HEK293 (cell line): ENCODE results near the gene ZXDC.

Source experiments
- CTCF ChIA-PET: fragments of 350-600 bp; formaldehyde crosslinking; extraction: SDS; loops from one replicate; lab custom pipeline; 2021; ENCODE audit warnings: antibody characterized with exemption; lab: Yijun Ruan, JAX
- POLR2A ChIA-PET: fragments of 300-600 bp; formaldehyde crosslinking; extraction: SDS; loops from one replicate; lab custom pipeline; 2020; ENCODE audit warnings: antibody characterized with exemption, inconsistent platforms; lab: Yijun Ruan, JAX
- H3K27ac ChIP-seq: fragments of 200-500 bp; sonication (Bioruptor generic); 2 replicates; pipeline ENCODE4 v1.5.1; 2014; ENCODE audit warnings: low read depth, low read length, control low read depth, inconsistent platforms; ENCODE audit errors: extremely low read depth
- H3K36me3 ChIP-seq, 2 experiments: fragments of 200-500 bp in 1 of 2; sonication (Bioruptor generic) in 1 of 2; 1 replicate in 1 of 2; 2 replicates in 1 of 2; pipeline ENCODE4 v1.5.1; 2014 to 2017; ENCODE audit warnings: inconsistent platforms in 2 of 2, low read length in 2 of 2; ENCODE audit not compliant: control insufficient read depth in 2 of 2, insufficient read depth in 1 of 2
- H3K4me1 ChIP-seq: fragments of 200-500 bp; sonication (Bioruptor generic); 2 replicates; pipeline ENCODE4 v1.5.1; 2014; ENCODE audit warnings: mild to moderate bottlenecking, low read length, inconsistent platforms; ENCODE audit not compliant: control insufficient read depth, insufficient read depth
- H3K4me3 ChIP-seq: 2 replicates; pipeline ENCODE4 v1.5.1; 2011; ENCODE audit warnings: low read depth, mild to moderate bottlenecking, control low read depth, low read length, moderate library complexity
- H3K9me3 ChIP-seq: fragments of 200-500 bp; sonication (Bioruptor generic); 2 replicates; pipeline ENCODE4 v1.5.1; 2014; ENCODE audit warnings: low read depth, low read length, inconsistent platforms; ENCODE audit not compliant: control insufficient read depth, insufficient read depth
- GLIS1 ChIP-seq: fragments of 450-650 bp; formaldehyde crosslinking; IDR thresholded peaks from 2 replicates; pipeline ENCODE4 v1.5.1; 2016; ENCODE audit warnings: missing biosample characterization, missing genetic modification characterization
- GLIS2 ChIP-seq: fragments of 450-650 bp; formaldehyde crosslinking; IDR thresholded peaks from 2 replicates; pipeline ENCODE4 v1.5.1; 2016; ENCODE audit warnings: missing biosample characterization, missing genetic modification characterization
- HOXA7 ChIP-seq: sonication (generic); formaldehyde crosslinking; IDR thresholded peaks from 2 replicates; pipeline ENCODE4 v1.8.1; 2022; ENCODE audit warnings: missing genetic modification reagents, borderline replicate concordance
- HOXC10 ChIP-seq: sonication (generic); formaldehyde crosslinking; IDR thresholded peaks from 2 replicates; pipeline ENCODE4 v1.8.1; 2023; ENCODE audit warnings: mild to moderate bottlenecking, missing genetic modification reagents
- IKZF3 ChIP-seq: fragments of 450-650 bp; IDR thresholded peaks from 2 replicates; pipeline ENCODE4 v1.5.0; 2018; ENCODE audit warnings: missing biosample characterization, mild to moderate bottlenecking, missing genetic modification characterization, moderate library complexity
- SCRT1 ChIP-seq: fragments of 450-650 bp; formaldehyde crosslinking; IDR thresholded peaks from 2 replicates; pipeline ENCODE4 v1.5.1; 2016; ENCODE audit warnings: missing biosample characterization, missing genetic modification characterization, borderline replicate concordance
- TCF7L2 ChIP-seq: IDR thresholded peaks from 2 replicates; pipeline ENCODE4 v1.6.1; 2011; ENCODE audit warnings: low read depth, mild to moderate bottlenecking, inconsistent platforms, low read length, moderate library complexity, borderline replicate concordance
- ZBTB48 ChIP-seq: fragments of 450-650 bp; formaldehyde crosslinking; IDR thresholded peaks from 2 replicates; pipeline ENCODE4 v1.5.1; 2016; ENCODE audit warnings: missing biosample characterization, missing genetic modification characterization
- ZFP37 ChIP-seq: fragments of 450-650 bp; formaldehyde crosslinking; IDR thresholded peaks from 2 replicates; pipeline ENCODE4 v1.5.1; 2016; ENCODE audit warnings: missing biosample characterization, missing genetic modification characterization
- ZIC2 ChIP-seq: fragments of 450-650 bp; formaldehyde crosslinking; IDR thresholded peaks from 2 replicates; pipeline ENCODE4 v1.5.1; 2016; ENCODE audit warnings: missing biosample characterization, missing genetic modification characterization
- ZNF16 ChIP-seq: fragments of 450-650 bp; formaldehyde crosslinking; IDR thresholded peaks from 2 replicates; pipeline ENCODE4 v1.5.1; 2016; ENCODE audit warnings: low read depth, missing biosample characterization, missing genetic modification characterization
- ZNF292 ChIP-seq: fragments of 450-650 bp; formaldehyde crosslinking; IDR thresholded peaks from 2 replicates; pipeline ENCODE4 v1.5.1; 2016; ENCODE audit warnings: low read depth, missing biosample characterization, missing genetic modification characterization, borderline replicate concordance
- ZNF404 ChIP-seq: fragments of 450-650 bp; formaldehyde crosslinking; IDR thresholded peaks from 2 replicates; pipeline ENCODE4 v1.5.1; 2017; ENCODE audit warnings: missing biosample characterization, missing genetic modification characterization
- ZNF48 ChIP-seq: fragments of 450-650 bp; formaldehyde crosslinking; IDR thresholded peaks from 2 replicates; pipeline ENCODE4 v1.5.1; 2016; ENCODE audit warnings: missing biosample characterization, missing genetic modification characterization
- ZNF544 ChIP-seq: fragments of 450-650 bp; formaldehyde crosslinking; IDR thresholded peaks from 2 replicates; pipeline ENCODE4 v1.5.0; 2017; ENCODE audit warnings: missing biosample characterization, missing genetic modification characterization
- ZNF747 ChIP-seq: fragments of 450-650 bp; formaldehyde crosslinking; IDR thresholded peaks from 2 replicates; pipeline ENCODE4 v1.5.1; 2016; ENCODE audit warnings: missing biosample characterization, missing genetic modification characterization
- TF ChIP-seq, protein P1 (sequence below): fragments of 450-650 bp; formaldehyde crosslinking; IDR thresholded peaks from 2 replicates; pipeline ENCODE4 v1.5.1; 2016; ENCODE audit warnings: missing biosample characterization, missing genetic modification characterization
- TF ChIP-seq, protein P2 (sequence below): fragments of 450-650 bp; formaldehyde crosslinking; conservative IDR thresholded peaks from 2 replicates; pipeline ENCODE4 v1.5.1; 2016; ENCODE audit warnings: low read depth, missing biosample characterization, missing genetic modification characterization
- TF ChIP-seq, protein P3 (sequence below): fragments of 450-650 bp; formaldehyde crosslinking; IDR thresholded peaks from 2 replicates; pipeline ENCODE4 v1.5.1; 2016; ENCODE audit warnings: missing biosample characterization, missing genetic modification characterization

ZXDC gene

DNA sequence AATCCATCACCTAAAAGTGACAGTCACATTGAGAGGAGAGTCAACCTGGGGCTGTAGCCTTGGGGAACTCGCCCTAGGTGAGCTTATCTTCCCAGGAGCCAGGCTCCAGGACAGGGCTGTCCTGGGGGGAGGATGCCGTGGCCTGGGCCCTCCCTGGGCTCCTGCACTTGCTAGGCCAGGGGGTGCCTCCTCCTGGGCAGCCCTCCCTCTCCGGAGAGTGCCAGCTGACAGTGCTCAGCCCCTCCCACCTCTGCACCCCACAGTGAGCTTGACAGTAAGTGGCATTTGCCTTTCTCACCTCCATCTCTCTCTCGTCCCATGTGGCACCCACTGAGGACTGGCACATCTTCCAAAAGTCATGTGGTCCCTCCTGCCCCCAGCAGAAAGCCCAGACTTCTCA, 22.8 kb upstream of the ZXDC start:
- CTCF ChIA-PET: no interaction called here

DNA sequence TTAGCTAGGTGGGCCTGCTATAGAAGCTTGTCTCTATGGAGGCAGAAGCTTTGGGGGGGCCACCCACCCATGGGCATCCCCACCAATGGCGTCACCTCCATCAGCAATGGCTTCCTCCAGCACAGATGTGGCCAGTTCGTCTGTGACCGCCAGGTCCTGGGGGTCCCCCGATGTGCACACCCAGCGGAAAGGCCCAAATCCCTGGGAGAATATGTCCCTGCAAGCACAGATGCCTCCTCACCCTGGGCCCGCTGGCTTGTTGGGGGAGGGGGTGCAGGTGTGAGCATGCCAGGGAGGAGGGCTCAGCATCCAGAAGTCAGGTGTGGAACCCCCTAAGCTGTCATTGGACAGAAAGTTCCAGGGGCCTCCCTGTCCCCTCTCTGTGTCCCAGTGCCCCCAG, 22.3 kb upstream of the ZXDC start:
- H3K36me3 ChIP-seq: no peaks in the 10 kb centered on the region
- ChIA-PET CTCF (no interaction called here), POLR2A (no interaction called here)
- H3K27ac ChIP-seq: no peak overlapping the region
- no peaks in the 10 kb centered on the region for H3K9me3 ChIP-seq
- H3K4me3 ChIP-seq: no peak overlapping the region
- no peaks in the 10 kb centered on the region for H3K4me1 ChIP-seq
- no peak for TF ChIP-seq ZNF48 (tag by site-specific recombination)
- no peak for TF ChIP-seq ZNF16
- TF ChIP-seq ZNF404 (tag by site-specific recombination): no peak
- TF ChIP-seq IKZF3 (tag by site-specific recombination): no peak
- no peak for TF ChIP-seq TCF7L2
- TF ChIP-seq SCRT1 (tag by site-specific recombination): no peak

More for the DNA sequence above, 22.8 kb upstream of the ZXDC start:
- Histone ChIP-seq H3K4me3 (no peak overlapping the region), H3K36me3 (no peaks in the 10 kb centered on the region), H3K4me1 (no peaks in the 10 kb centered on the region), H3K27ac (no peak overlapping the region), H3K9me3 (no peaks in the 10 kb centered on the region)
- POLR2A ChIA-PET: no interaction called here
- peak; percentile 16; the same call in 1 of the 2 replicates for TF ChIP-seq GLIS2 (tag by site-specific recombination)
- no peak for TF ChIP-seq HOXA7
- peak; percentile 86 for TF ChIP-seq GLIS1
- peak; percentile 33; the same call in 1 of the 2 replicates for TF ChIP-seq ZIC2
- TF ChIP-seq, all 188 proteins: peak for 3

DNA sequence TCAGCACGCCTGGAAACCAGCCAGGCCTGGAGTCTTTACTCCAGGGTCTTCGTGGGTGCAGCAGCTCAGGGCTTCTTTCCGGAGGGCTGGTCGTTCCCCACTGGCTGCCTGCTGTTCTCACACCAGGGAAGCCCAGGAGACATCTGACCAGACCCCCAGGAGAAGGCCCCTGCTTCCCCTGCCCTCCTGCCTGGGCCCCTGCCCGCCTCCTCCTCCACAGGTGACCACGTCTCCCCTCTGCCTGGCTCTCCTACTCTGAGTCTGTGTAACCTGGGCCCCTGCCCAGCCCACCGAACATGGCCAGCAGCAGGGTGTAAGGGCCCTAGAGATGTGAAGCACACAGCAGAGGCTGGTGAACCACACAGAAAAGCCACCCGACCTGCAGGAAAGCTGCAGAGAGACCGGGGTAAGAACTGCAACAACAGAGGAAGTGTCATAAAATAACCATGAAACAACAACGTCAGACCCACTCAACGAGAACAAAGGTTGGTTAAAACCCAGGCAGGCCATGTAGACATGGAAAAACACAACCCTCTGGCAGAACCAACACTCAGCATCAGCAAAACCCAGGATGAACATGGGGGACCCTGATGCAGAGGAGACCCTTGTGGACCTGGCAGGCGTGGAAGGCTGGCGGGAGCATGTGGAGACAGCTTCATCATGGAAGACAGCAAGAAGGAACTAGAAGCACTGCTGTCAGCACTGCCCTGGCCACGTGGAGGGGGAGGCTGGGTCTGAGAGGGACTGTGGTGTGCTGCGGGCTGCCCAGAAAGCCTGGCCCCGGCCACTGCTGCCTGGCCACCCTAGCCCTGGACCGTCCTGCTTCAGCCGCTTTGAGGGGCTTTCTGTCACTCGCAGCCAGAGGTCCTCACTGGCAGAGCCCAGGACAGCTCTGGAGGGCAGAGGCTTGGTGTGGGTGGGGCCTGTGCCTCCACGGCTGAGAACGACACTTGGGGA, 21.5 kb upstream of the ZXDC start:
- no peak overlapping the region for H3K4me3 ChIP-seq
- ChIA-PET POLR2A (no interaction called here), CTCF (interaction anchor here (1.1 kb wide), 1 partner anchor 26 kb away, joined by 3 read pairs; no protein-coding TSS in a partner anchor)
- H3K27ac ChIP-seq: no peak overlapping the region
- H3K4me1 ChIP-seq: no peaks in the 10 kb centered on the region
- no peaks in the 10 kb centered on the region for H3K9me3 ChIP-seq
- H3K36me3 ChIP-seq: no peaks in the 10 kb centered on the region
- TF ChIP-seq ZIC2 (peak; percentile 67), ZBTB48 (tag by site-specific recombination) (no peak)

DNA sequence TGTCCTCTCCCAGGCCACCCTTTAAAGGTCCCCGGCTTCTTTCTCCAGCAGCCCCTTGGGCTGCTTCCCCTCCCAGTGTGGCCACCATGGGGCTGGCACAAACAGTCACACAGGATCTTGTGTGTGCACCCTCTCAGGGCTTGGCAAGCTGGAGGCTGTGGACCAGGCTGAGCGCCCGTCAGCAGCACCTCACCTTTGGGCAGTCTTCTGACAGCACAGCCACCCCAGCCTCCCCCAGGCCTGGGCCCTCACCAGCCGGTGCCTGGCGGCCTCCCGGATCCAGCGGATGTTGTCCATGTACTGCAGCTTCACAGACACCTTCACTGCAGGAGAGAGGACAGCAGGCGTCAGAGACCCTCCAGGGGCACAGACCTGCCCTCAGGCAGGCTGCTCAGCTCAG, 20.1 kb upstream of the ZXDC start:
- Histone ChIP-seq H3K9me3 (no peaks in the 10 kb centered on the region), H3K4me1 (no peaks in the 10 kb centered on the region), H3K4me3 (no peak overlapping the region), H3K36me3 (no peaks in the 10 kb centered on the region), H3K27ac (no peak overlapping the region)
- ChIA-PET POLR2A (no interaction called here), CTCF (no interaction called here)
- no peak for TF ChIP-seq ZNF292 (tag by site-specific recombination)
- no peak for TF ChIP-seq HOXC10 (CRISPR knock-in tag)
- TF ChIP-seq ZNF544 (tag by site-specific recombination): no peak
- TF ChIP-seq, protein P1, sequence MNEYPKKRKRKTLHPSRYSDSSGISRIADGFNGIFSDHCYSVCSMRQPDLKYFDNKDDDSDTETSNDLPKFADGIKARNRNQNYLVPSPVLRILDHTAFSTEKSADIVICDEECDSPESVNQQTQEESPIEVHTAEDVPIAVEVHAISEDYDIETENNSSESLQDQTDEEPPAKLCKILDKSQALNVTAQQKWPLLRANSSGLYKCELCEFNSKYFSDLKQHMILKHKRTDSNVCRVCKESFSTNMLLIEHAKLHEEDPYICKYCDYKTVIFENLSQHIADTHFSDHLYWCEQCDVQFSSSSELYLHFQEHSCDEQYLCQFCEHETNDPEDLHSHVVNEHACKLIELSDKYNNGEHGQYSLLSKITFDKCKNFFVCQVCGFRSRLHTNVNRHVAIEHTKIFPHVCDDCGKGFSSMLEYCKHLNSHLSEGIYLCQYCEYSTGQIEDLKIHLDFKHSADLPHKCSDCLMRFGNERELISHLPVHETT (tag by site-specific recombination): no peak
- TF ChIP-seq ZFP37: no peak
- TF ChIP-seq, protein P2, sequence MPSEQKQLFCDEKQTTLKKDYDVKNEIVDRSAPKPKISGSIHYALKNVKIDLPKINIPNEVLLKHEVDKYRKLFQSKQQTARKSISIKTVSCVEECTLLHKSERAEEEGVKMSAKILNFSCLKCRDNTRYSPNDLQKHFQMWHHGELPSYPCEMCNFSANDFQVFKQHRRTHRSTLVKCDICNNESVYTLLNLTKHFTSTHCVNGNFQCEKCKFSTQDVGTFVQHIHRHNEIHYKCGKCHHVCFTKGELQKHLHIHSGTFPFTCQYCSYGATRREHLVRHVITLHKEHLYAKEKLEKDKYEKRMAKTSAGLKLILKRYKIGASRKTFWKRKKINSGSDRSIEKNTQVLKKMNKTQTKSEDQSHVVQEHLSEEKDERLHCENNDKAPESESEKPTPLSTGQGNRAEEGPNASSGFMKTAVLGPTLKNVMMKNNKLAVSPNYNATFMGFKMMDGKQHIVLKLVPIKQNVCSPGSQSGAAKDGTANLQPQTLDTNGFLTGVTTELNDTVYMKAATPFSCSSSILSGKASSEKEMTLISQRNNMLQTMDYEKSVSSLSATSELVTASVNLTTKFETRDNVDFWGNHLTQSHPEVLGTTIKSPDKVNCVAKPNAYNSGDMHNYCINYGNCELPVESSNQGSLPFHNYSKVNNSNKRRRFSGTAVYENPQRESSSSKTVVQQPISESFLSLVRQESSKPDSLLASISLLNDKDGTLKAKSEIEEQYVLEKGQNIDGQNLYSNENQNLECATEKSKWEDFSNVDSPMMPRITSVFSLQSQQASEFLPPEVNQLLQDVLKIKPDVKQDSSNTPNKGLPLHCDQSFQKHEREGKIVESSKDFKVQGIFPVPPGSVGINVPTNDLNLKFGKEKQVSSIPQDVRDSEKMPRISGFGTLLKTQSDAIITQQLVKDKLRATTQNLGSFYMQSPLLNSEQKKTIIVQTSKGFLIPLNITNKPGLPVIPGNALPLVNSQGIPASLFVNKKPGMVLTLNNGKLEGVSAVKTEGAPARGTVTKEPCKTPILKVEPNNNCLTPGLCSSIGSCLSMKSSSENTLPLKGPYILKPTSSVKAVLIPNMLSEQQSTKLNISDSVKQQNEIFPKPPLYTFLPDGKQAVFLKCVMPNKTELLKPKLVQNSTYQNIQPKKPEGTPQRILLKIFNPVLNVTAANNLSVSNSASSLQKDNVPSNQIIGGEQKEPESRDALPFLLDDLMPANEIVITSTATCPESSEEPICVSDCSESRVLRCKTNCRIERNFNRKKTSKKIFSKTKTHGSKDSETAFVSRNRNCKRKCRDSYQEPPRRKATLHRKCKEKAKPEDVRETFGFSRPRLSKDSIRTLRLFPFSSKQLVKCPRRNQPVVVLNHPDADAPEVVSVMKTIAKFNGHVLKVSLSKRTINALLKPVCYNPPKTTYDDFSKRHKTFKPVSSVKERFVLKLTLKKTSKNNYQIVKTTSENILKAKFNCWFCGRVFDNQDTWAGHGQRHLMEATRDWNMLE (tag by site-specific recombination): no peak
- TF ChIP-seq, protein P3, sequence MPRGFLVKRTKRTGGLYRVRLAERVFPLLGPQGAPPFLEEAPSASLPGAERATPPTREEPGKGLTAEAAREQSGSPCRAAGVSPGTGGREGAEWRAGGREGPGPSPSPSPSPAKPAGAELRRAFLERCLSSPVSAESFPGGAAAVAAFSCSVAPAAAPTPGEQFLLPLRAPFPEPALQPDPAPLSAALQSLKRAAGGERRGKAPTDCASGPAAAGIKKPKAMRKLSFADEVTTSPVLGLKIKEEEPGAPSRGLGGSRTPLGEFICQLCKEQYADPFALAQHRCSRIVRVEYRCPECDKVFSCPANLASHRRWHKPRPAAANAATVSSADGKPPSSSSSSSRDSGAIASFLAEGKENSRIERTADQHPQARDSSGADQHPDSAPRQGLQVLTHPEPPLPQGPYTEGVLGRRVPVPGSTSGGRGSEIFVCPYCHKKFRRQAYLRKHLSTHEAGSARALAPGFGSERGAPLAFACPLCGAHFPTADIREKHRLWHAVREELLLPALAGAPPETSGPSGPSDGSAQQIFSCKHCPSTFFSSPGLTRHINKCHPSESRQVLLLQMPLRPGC (tag by site-specific recombination): no peak
- TF ChIP-seq ZNF747 (tag by site-specific recombination): no peak
